HG03432 (cell line): ENCODE results near the gene OSTF1.
A peak's percentile ranks its signal among the peaks of the same experiment; 100 is the strongest.

Experiments
- ATAC-seq: cut with Tn5 transposase; IDR thresholded peaks from one replicate; pipeline ENCODE4 v1.9.1; 2021; ENCODE audit warnings: mild to moderate bottlenecking, moderate library complexity; ENCODE audit not compliant: unreplicated experiment

Gene OSTF1

GRCh38 chr9:75084081-75084672 lies 4.1 kb upstream of the OSTF1 start:
- no peak for ATAC-seq

- no peak for ATAC-seq
Measured at GRCh38 chr9:75085640-75086039, 2.7 kb upstream of the OSTF1 start.

- no peak for ATAC-seq
Measured at GRCh38 chr9:75086541-75087288, 1.6 kb upstream of the OSTF1 start.

DNA sequence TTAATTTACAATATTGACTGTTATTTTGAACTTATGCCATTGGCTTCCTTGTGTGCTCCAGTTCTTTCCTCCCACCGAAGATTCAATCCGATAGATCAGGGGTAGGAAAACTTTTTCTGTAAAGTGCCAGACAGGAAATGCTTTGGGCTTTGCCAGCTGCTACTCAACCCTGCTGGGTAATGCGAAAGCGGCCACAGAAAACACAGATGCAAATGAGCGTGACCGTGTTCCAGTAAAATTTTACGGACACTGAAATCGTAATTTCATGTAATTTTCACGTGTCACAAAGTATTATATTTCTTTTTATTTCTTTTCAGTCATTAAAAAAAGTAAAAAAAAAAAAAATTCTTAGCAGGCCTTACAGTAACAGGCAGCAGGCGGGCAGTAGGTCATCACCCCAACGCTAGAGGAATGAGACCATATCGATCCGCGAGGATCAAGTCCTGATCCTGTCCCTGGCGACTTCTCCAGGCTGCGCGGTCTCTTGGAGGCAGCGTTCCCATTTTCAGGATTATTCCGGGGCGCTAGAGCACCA lies 958 bp upstream of the OSTF1 start:
- ATAC-seq, result peak; percentile 27

GRCh38 chr9:75088646-75089372 lies 495 bp downstream of the OSTF1 start:
- ATAC-seq, result peak; percentile 41

DNA sequence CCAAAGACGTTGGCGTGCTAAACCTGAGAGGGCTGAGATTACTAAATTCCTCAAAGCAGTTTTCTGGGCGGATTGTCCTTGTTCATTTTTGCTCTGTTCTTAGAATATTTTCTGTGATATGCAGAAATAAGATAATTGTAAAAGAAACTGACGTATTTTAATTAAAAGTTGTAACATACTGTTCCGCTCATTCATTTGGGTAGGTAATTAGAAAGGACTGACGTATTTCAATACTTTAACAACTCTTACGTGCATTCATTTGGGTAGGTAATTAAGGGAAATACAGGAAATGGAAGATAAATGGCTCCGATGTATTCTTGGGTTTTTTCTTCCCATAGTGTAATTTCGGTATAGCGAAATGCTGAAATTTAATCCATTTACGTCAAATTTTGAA lies 1.1 kb downstream of the OSTF1 start:
- no peak for ATAC-seq

DNA sequence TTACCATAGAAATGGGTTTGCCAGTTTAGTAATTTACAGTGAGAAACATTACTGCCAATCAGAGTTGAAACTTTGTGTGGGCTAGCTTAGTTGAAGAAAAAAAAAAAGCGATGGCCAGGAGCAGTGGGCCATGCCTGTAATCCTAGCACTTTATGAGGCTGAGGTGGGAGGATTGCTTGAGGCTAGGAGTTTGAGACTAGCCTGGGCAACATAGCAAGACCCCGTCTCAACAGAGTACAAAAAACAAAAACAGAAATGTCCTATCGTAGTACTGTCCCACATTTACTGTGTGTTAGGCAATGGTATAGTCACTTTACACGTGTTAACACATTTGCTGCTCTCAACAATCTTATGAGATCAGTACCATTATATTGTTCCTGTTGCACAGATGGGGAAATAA lies 2.3 kb downstream of the OSTF1 start:
- no peak for ATAC-seq

- ATAC-seq, result no peak
Measured at GRCh38 chr9:75092766-75093165, 4.5 kb downstream of the OSTF1 start.

GRCh38 chr9:75096796-75097195 lies 8.5 kb downstream of the OSTF1 start:
- ATAC-seq, result no peak

DNA sequence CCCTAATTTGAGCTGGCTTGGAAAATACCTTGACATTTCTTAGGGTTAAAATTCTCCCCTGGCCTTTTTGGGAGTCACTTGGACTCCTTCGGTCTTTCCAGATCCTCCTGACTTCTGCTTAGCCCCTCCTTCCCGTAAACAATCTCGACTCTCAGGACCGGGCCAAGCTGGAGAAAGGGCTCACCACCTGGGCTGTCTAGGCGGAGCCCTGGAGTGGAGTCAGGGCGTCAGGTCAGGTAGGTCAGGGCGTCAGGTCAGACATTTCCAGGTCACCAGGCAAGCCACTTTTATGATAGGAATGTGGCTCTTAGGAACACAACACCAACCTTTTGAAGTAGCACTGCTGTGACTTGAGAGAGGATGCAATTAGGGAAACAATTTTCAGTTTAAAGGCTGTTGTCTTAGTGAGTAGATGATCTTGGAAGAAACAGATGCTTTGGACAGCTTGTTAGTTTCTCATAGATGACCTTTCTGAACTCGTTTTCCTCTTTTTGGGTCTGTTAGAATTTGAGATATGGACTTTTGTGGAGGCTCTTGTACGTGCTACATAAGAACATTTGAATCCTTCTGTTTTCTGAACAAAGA lies 12.8 kb downstream of the OSTF1 start:
- no peak for ATAC-seq

- no peak for ATAC-seq
Measured at GRCh38 chr9:75102177-75102790, 14.0 kb downstream of the OSTF1 start.

DNA sequence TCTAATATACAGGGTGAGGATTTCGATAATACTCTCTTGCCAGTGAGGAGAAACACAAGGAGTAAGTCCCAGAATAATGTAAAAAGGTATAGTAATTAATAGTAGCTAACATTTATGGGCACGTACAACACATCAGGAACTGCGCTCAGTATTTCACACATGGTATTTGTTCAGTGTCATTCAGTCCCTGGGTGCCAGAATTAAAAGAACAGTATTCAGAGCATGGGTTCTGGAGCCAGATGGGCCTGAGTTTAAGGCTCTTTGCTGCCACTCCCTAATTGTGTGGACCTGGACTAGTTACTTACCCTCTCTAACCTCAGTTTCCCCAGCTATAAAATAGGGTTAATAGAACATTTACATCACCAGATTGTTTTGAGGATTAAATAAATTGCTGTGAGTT lies 16.3 kb downstream of the OSTF1 start:
- ATAC-seq, result no peak

- ATAC-seq, result no peak
Measured at GRCh38 chr9:75105019-75105540, 16.8 kb downstream of the OSTF1 start.

GRCh38 chr9:75105841-75106240 lies 17.5 kb downstream of the OSTF1 start:
- no peak for ATAC-seq

GRCh38 chr9:75106857-75107256 lies 18.5 kb downstream of the OSTF1 start:
- no peak for ATAC-seq

GRCh38 chr9:75108571-75108970 lies 20.3 kb downstream of the OSTF1 start:
- ATAC-seq, result no peak

- no peak for ATAC-seq
Measured at GRCh38 chr9:75109210-75109839, 21.0 kb downstream of the OSTF1 start.

- ATAC-seq, result no peak
Measured at GRCh38 chr9:75111019-75111622, 22.8 kb downstream of the OSTF1 start.

DNA sequence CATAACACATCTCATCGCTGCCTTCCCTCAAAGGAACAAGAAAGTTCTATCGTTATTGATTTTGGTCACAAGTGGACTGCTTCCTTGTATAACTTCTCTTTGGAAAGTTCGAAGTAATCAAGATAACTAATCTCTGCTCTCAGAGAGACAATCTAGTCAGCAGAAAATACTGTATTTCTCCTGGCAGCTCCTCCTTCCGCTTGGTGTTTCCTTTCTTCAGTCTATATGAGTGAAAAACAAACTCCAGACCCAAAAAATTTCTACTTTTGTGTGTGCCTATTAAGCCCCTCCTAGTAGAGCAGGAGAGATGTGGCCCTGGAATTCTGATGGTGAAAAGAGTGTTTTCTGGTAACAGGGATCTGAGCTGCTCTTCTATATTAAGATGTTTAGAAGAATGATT lies 24.5 kb downstream of the OSTF1 start:
- ATAC-seq, result no peak

- no peak for ATAC-seq
Measured at GRCh38 chr9:75116306-75116705, 28.0 kb downstream of the OSTF1 start.
